Esophagus squamous epithelium (tissue), 4 donors: ENCODE results near the gene TEKT2.

Source experiments
- CTCF ChIP-seq, 6 experiments: fragments of 450-650 bp in 4 of 6; fragments of 200-600 bp in 2 of 6; sonication (generic) in 2 of 6; IDR thresholded peaks; one replicate each; pipeline ENCODE4 v1.5.1; 2016 to 2019; ENCODE audit warnings: antibody characterized with exemption in 6 of 6, mild to moderate bottlenecking in 4 of 6, moderate library complexity in 4 of 6
- POLR2A ChIP-seq, 4 donors: fragments of 450-650 bp; IDR thresholded peaks; one replicate each; pipeline ENCODE4 v1.6.1; 2017; ENCODE audit warnings: antibody characterized with exemption in 4 of 4, mild to moderate bottlenecking in 4 of 4, moderate library complexity in 3 of 4

GRCh38 chr1:36093226-36093625 is 9.3 kb downstream of the TEKT2 start:
- TF ChIP-seq POLR2A (IDR thresholded peaks at IDR 0.05): no peak
- TF ChIP-seq CTCF (IDR thresholded peaks at IDR 0.05): no peak
